GM21576 (cell line): ENCODE data around the gene LMCD1.
"Not testable (repeated sequence)": the region's sequence is repeated elsewhere in the genome, so short reads cannot be mapped to it uniquely, and the experiment has no call there.

Experiments used
- ATAC-seq: cut with Tn5 transposase; IDR thresholded peaks from one replicate; pipeline ENCODE4 v1.9.1; 2021; ENCODE audit warnings: mild to moderate bottlenecking, moderate library complexity; ENCODE audit not compliant: unreplicated experiment

Gene LMCD1

GRCh38 chr3:8579943-8580342 is 78.3 kb downstream of the LMCD1 start:
- ATAC-seq = no peak

GRCh38 chr3:8580434-8580833 is 78.8 kb downstream of the LMCD1 start:
- not testable (repeated sequence) for ATAC-seq

DNA sequence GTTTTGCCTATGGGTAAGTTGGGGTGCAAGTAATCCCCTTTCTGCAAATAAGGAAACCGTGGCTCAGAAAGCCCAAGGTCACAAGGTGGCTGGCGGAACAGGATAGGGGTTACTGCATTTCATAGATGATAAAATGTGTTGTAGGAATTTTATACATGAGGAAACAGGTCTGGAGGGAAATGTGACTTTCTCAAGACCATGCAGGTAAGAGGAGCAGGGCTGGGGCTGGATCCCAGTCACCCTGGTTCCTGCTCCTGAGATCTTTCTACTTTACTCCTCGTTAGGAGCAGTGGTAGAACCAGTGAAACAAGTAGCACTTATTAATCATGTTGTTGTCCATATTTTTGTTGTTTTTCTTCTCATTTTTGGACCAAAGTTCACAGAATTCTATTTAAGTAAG is 79.8 kb downstream of the LMCD1 start:
- ATAC-seq = no peak

- ATAC-seq = no peak
Observed at GRCh38 chr3:8581806-8582445, 80.3 kb downstream of the LMCD1 start.

GRCh38 chr3:8584661-8585060 is 83.0 kb downstream of the LMCD1 start:
- no peak for ATAC-seq

DNA sequence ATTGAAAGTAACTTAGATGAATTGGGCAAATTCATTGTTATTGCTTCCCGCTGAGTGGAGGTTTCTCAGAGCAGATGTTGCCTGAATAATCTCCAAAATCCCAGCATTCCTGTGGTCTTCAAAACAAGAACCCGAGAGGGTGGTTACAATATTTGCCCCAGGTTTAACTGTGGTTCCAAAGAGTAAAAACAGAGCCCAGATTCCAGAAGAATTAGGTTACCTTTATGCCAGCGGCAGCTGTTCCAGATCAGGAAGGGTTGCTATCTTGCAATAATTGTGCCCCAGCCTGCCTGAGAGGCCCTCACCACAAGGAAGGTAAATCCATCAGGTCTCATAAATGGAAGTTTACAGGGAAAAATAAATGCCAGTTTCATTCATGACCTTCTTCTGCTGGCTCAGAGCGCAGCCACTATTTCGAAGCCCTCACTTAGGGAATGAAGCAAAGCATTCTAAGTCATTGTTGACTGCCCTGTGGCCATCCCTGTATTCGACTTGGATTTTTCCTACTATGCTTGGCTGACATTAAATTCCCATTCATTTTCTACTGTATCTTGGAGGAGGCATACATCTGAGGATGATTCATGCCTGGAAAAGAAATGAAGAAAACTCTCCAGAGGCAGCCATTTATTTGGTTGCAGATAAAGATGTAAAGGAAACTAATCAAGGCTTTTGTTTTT is 88.4 kb downstream of the LMCD1 start:
- no peak for ATAC-seq

DNA sequence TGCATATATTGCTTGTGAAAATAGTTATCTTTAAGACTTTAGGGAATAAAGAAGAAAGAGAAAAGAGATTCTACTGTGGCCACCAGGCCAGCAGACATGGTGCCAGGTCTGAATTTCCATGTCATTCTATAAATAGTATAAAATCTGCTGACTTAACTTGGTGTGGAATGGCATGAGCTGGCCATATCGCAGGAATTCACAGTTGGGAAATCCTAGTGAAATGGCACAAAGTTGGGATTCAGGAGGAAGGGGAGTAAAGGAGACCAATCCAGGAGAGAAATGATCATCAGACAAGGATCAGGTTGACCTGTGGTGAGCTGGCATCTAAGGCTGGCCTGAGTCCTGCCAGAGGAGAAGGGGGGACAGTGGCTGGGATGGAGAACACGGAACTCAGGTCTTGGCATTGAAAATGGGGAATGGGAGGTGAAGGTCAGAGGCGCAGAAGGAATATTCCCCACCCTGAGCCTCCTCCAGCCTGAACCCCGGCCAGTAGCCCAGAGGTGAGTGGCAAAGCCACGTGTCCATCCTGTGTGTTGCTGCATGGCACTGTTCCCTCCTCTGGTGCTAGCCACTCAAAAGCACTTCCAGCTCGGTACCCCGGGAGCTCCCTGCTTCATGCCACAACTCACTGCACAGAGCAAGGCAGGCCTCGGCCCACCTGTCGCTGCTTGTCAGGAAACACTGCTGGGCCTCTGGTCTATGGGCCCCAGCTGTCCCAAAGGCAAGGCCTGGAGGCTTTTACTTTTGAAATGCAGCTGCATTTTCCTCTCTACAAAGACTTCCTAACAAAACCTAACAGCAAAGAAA is 91.6 kb downstream of the LMCD1 start:
- no peak for ATAC-seq

GRCh38 chr3:8595252-8595651 is 93.6 kb downstream of the LMCD1 start:
- no peak for ATAC-seq

GRCh38 chr3:8595695-8596115 is 94.1 kb downstream of the LMCD1 start:
- no peak for ATAC-seq

GRCh38 chr3:8596321-8597218 is 94.9 kb downstream of the LMCD1 start:
- no peak for ATAC-seq

DNA sequence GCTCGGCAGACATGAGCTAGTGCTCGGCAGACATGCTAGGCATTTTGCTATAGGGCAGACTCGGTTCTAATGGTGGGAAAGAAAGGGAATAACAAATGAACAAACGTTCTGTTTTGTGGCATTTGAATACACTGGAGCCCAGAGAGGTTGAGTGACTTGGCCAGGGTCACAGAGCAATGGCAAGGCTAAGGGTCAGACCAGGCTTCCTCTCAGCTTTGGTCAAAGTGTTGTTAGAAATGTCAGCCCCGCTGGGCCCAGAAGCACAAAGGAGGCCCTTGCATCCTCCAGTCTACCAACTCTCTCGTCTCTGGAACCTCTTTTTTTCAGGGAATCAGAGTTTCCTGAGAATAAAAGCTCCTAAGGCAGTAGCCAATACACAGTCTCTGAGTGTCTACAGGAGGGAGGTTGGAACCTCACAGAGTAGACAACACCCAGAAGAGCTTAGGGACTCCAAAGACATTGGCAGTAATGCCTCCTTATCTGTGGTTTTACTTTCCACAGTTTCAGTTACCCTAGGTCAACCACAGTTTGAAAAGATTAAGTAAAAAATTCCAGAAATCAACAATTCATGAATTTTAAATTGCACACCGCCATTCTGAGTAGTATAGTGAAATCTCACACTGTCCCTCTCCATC is 95.7 kb downstream of the LMCD1 start:
- no peak for ATAC-seq

DNA sequence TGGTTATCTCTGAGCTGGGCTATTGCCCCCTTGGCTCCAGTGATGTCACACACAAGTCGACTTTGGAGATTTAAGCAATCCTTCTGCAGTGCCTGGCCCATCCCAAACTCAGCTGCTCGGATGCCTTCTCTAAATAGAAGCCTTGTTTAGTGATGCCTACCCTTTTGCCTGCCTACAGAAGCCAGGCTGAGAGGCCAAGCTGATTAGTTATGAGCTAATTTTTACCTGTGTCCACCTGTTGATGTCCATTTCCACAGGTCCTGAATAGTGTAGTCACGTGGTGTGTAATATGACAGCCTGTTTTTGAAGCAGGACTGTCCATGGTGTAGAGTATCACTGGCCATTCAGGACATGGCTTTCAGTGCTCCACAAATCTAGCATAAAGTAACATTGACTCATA is 97.5 kb downstream of the LMCD1 start:
- no peak for ATAC-seq

DNA sequence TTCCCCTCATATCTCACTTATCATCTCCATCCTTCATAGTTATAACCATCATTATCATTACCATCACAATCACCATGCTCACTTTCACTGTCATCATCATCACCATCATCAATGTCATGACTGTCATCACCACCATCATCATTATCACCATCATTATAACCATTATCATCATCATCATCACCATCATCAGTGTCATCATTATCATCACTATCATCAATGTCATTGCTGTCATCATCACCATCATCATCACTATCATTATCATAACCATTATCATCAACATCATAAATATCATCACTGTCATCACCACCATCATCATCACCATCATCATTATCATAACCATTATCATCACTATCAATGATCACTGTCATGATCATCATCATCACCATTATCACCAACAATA is 98.8 kb downstream of the LMCD1 start:
- no peak for ATAC-seq

- no peak for ATAC-seq
Observed at GRCh38 chr3:8603115-8603710, 101.6 kb downstream of the LMCD1 start.

DNA sequence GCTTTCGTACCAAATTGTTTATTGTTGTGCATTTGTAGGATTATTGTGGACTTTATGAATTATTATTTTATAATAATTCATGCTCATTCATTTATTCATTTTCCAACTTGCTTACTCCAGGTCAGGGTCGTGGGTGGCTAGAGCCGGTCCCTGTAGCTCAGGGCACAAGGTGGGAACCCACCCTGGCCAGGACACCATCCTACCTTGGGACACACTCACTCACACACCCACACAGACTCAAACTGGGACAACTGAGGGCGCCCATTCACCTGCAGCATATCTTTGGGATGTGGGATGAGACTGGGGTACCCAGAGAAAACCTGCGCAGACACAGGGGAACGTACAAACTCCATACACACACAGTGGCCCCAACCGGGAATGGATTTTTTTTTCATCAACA is 102.4 kb downstream of the LMCD1 start:
- no peak for ATAC-seq

DNA sequence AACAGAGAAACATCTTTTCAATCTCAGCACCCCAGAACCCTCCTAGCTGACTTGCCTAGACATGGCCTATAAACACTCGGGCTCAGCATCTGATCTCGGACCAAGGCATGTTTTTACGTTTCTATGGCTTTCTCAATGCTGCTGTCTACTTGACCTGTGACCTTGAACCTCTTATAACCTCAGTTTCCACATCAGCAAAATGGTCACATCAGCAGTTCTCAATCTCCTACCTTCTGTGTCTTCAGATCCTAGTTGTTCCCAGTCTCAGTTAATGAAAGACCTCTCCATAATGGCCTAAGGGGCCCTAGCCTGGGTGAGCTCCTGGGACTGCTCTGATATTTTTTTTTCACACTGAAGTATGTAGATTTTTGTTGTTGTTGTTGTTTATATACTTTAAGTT is 103.4 kb downstream of the LMCD1 start:
- no peak for ATAC-seq

- no peak for ATAC-seq
Observed at GRCh38 chr3:8606701-8607231, 105.1 kb downstream of the LMCD1 start.

DNA sequence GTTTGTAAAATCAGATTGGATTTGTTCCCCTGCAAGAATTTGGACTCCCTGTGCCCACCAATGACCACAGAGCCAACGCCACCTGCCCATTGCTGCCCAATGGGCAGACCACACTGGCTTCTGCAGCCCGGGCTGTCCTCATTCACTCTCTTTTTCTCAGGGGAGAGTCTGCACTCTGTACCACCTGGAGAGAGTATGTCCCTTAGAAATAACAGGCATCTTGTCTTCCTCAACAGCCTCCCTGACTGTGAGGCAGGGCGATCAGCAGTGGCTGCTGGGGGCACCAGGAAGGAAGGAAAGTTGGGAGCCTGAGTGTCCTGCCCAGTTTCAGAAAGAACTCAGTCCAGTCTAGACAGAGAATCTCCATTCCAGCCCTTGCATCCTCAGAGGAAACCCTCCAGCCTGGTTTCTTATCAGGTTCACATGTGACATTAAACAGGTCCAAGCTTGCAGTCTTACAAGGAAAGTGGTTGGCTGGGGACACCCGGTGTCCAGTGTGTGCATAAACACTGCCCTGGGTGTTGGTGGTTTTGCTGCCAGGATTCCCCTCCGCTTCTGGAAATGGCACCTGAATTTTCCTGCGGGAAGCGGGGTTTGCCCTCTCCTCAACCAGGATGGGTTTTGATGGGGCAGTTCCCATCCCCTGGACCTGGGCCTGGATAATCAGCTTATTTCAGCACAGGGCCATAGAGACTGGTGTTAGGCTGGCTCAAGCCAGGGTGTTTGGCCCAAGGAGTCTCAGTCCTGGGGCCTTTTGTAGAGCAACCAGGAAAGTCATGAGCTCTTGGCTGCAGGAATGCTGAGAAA is 105.8 kb downstream of the LMCD1 start:
- no peak for ATAC-seq
